GM23338 (cell line): Measurements from ENCODE around the gene TAS2R42. TPM values are rescaled to one million over a fixed set of nuclear protein-coding genes. Genes with fewer than 3 reads are reported as not detected.

ENCODE experiments used
- ATAC-seq: fragments of 200-7000 bp; cut with Tn5 transposase; 3 replicates; pipeline ENCODE4 v1.9.1; 2020
- DNase-seq: peaks from one replicate; pipeline ENCODE4 v3.0.0-alpha.2; 2015; ENCODE audit warnings: low spot score
- H2AFZ ChIP-seq: fragments of 200-600 bp; sonication (generic); 2 replicates; pipeline ENCODE4 v1.8.0; 2016; ENCODE audit warnings: antibody characterized with exemption, mild to moderate bottlenecking, moderate library complexity
- H3F3A ChIP-seq: fragments of 200-600 bp; sonication (generic); replicated peaks from 2 replicates; pipeline ENCODE4 v1.8.0; 2017; ENCODE audit warnings: antibody characterized with exemption, mixed run types, low read depth
- H3K27ac ChIP-seq: fragments of 200-600 bp; sonication (generic); 2 replicates; pipeline ENCODE4 v1.6.1; 2016; ENCODE audit warnings: low read depth
- H3K27me3 ChIP-seq: fragments of 200-600 bp; sonication (generic); 2 replicates; pipeline ENCODE4 v1.8.0; 2016; ENCODE audit warnings: mild to moderate bottlenecking, mixed run types, moderate library complexity; ENCODE audit not compliant: insufficient read depth
- H3K36me3 ChIP-seq: fragments of 200-600 bp; sonication (generic); 2 replicates; pipeline ENCODE4 v1.8.0; 2016; ENCODE audit warnings: mild to moderate bottlenecking; ENCODE audit not compliant: insufficient read depth
- H3K4me1 ChIP-seq: fragments of 200-600 bp; sonication (generic); 2 replicates; pipeline ENCODE4 v1.8.0; 2016; ENCODE audit warnings: mild to moderate bottlenecking, moderate library complexity; ENCODE audit not compliant: insufficient read depth
- H3K4me2 ChIP-seq: fragments of 200-600 bp; sonication (generic); 2 replicates; pipeline ENCODE4 v1.7.1; 2017; ENCODE audit warnings: mixed run types
- H3K4me3 ChIP-seq: fragments of 200-600 bp; sonication (generic); 2 replicates; pipeline ENCODE4 v1.6.1; 2016; ENCODE audit warnings: mixed run types
- H3K79me2 ChIP-seq: fragments of 200-600 bp; sonication (generic); replicated peaks from 2 replicates; pipeline ENCODE4 v1.8.0; 2017; ENCODE audit warnings: mild to moderate bottlenecking; ENCODE audit not compliant: insufficient read depth
- H3K9me2 ChIP-seq: fragments of 200-600 bp; sonication (generic); 2 replicates; pipeline ENCODE4 v1.8.0; 2017; ENCODE audit not compliant: insufficient read depth
- H4K20me1 ChIP-seq: fragments of 200-600 bp; sonication (generic); replicated peaks from 2 replicates; pipeline ENCODE4 v1.8.0; 2017; ENCODE audit warnings: mild to moderate bottlenecking; ENCODE audit not compliant: insufficient read depth
- H3K27ac Mint-ChIP-seq: 2 replicates; pipeline ENCODE4 v1.8.0; 2020; ENCODE audit warnings: inconsistent platforms, mild to moderate bottlenecking, moderate library complexity, mixed read lengths
- H3K27me3 Mint-ChIP-seq: 3 replicates; pipeline ENCODE4 v1.8.0; 2022; ENCODE audit warnings: low read depth, mild to moderate bottlenecking, moderate library complexity, mixed read lengths, inconsistent platforms; ENCODE audit not compliant: insufficient read depth, poor library complexity
- H3K36me3 Mint-ChIP-seq: 3 replicates; pipeline ENCODE4 v1.8.0; 2021; ENCODE audit warnings: low read depth, mild to moderate bottlenecking, inconsistent platforms, moderate library complexity, mixed read lengths
- H3K4me1 Mint-ChIP-seq: 3 replicates; pipeline ENCODE4 v1.8.0; 2020; ENCODE audit warnings: mild to moderate bottlenecking, inconsistent platforms, mixed read lengths
- H3K4me3 Mint-ChIP-seq: 3 replicates; pipeline ENCODE4 v1.8.0; 2021; ENCODE audit warnings: moderate library complexity, mild to moderate bottlenecking, inconsistent platforms, mixed read lengths
- H3K9me3 Mint-ChIP-seq: 3 replicates; pipeline ENCODE4 v1.8.0; 2020; ENCODE audit warnings: moderate library complexity, mild to moderate bottlenecking, inconsistent platforms, mixed read lengths
- CREB1 ChIP-seq: fragments of 250-450 bp; sonication (Bioruptor Pico); IDR thresholded peaks from 2 replicates; pipeline ENCODE4 v1.5.0; 2020; ENCODE audit warnings: low read depth, mild to moderate bottlenecking, moderate library complexity
- JUNB ChIP-seq: IDR thresholded peaks from one replicate; pipeline ENCODE4 v1.6.1; 2016; ENCODE audit warnings: antibody characterized with exemption; ENCODE audit not compliant: unreplicated experiment
- POLR2AphosphoS5 ChIP-seq: IDR thresholded peaks from 2 replicates; pipeline ENCODE4 v1.6.1; 2016; ENCODE audit warnings: antibody characterized with exemption, low read depth
- ZNF114 ChIP-seq: fragments of 250-450 bp; sonication (Bioruptor Pico); IDR thresholded peaks from 2 replicates; pipeline ENCODE4 v1.5.0; 2020; ENCODE audit warnings: mild to moderate bottlenecking, moderate library complexity
- polyA plus RNA-seq: library from polyadenylated mRNA; unstranded; fragments of >200 nt; fragmentation: Nextera tagmentation; extraction: Ambion mirVana; gene quantifications from 2 replicates; pipeline ENCODE4 v1.2.1, GENCODE V29; 2016
- total RNA-seq: library from RNA; depleted of rRNA; stranded (reverse); fragments of >200 nt; shearing (Covaris generic); gene quantifications from 2 replicates; pipeline ENCODE4 v1.2.3, GENCODE V29; 2014
- TF ChIP-seq, protein P1 (sequence below), 2 experiments: fragments of 200-600 bp in 1 of 2; sonication (generic) in 1 of 2; conservative IDR thresholded peaks; 2 replicates each; pipeline versions ENCODE4 v1.5.1 to v1.6.1; 2016 to 2017; ENCODE audit warnings: antibody characterized with exemption in 2 of 2, low read depth in 2 of 2, mild to moderate bottlenecking in 2 of 2, moderate library complexity in 1 of 2
- TF ChIP-seq, protein P2 (sequence below): IDR thresholded peaks from 2 replicates; pipeline ENCODE4 v1.6.1; 2016; ENCODE audit warnings: antibody characterized with exemption
- TF ChIP-seq, protein P3 (sequence below): fragments of 250-450 bp; sonication (Bioruptor Pico); IDR thresholded peaks from 2 replicates; pipeline ENCODE4 v1.5.0; 2020; ENCODE audit warnings: mild to moderate bottlenecking, moderate library complexity

TAS2R42 gene
- total and polyA plus RNA-seq, 2 experiments from 2014 or later, result 0.38 TPM; not detected in 1

DNA sequence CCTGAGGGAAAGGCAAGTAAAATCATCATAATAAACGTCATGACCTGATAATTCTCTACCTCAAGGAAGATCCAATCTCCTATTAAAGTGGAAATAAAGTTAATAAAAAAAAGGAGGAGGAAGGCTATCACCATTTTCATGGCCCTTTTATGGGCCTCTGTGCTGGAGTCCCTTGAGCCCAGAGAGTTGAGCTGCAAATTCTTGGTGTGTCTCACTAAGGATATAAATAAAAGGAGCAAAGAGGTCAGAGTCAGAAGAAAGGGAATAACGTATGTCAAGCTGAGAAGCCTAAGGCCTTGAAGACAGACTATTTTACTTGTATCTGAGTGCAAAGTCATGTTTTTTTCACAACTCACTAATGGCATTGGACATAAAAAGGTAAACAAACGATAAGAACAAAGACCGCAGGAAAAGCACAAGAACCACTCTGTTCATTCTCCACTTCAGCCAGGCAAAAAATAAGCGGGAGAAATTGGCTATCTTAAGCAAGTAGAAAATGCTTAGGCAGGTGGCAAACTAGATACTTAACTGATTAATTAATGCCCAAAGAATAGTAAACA is 27.8 kb downstream of the TAS2R42 start (continued):
- TF ChIP-seq, protein P1, sequence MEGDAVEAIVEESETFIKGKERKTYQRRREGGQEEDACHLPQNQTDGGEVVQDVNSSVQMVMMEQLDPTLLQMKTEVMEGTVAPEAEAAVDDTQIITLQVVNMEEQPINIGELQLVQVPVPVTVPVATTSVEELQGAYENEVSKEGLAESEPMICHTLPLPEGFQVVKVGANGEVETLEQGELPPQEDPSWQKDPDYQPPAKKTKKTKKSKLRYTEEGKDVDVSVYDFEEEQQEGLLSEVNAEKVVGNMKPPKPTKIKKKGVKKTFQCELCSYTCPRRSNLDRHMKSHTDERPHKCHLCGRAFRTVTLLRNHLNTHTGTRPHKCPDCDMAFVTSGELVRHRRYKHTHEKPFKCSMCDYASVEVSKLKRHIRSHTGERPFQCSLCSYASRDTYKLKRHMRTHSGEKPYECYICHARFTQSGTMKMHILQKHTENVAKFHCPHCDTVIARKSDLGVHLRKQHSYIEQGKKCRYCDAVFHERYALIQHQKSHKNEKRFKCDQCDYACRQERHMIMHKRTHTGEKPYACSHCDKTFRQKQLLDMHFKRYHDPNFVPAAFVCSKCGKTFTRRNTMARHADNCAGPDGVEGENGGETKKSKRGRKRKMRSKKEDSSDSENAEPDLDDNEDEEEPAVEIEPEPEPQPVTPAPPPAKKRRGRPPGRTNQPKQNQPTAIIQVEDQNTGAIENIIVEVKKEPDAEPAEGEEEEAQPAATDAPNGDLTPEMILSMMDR (conservative IDR thresholded peaks at IDR 0.05; ENCODE audit: low read depth in 2 of 2), result no peak
- TF ChIP-seq CREB1 (CRISPR knock-in tag) (no peak), POLR2AphosphoS5 (no peak), JUNB (no peak)
- TF ChIP-seq, protein P2, sequence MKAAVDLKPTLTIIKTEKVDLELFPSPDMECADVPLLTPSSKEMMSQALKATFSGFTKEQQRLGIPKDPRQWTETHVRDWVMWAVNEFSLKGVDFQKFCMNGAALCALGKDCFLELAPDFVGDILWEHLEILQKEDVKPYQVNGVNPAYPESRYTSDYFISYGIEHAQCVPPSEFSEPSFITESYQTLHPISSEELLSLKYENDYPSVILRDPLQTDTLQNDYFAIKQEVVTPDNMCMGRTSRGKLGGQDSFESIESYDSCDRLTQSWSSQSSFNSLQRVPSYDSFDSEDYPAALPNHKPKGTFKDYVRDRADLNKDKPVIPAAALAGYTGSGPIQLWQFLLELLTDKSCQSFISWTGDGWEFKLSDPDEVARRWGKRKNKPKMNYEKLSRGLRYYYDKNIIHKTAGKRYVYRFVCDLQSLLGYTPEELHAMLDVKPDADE, result no peak

DNA sequence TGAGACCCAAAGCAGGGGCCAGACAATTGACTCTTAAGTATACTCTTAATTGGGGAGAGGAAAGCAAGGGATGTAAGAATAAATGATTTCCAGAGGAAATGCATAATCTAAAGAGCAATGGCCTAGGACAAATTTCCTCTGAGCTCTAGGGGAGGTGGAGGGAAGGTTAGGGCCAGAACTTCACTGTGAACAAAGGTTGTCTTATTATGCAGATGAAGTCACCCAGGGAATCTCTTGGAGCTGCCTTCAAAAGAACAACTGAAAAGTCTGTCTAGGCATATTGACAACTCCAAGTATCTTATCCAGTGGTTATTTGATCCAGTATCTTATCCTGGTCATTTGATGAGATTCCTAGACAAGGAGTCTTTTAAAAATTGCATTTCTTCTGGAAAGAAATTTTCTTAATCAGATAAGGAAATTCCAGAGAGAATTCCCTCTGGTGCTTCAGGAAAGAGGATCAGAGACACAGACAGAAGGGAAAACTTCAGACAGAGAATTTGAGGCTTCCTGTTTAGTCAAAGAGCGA is 32.3 kb downstream of the TAS2R42 start:
- Histone ChIP-seq H3K9me2 (no peaks in the 10 kb centered on the region), H3K4me3 (0 out of 2 replicates have a peak overlapping the region, but pooled peaks have one; percentile 25), H3K4me1 (peaks cover 16% of the 10 kb centered on the region), H3K36me3 (no peaks in the 10 kb centered on the region), H4K20me1 (no peaks in the 10 kb centered on the region; the same call in 1 of the 2 replicates), H3K27ac (no peak overlapping the region), H3K27me3 (no peaks in the 10 kb centered on the region), H3F3A (no peaks in the 10 kb centered on the region), H2AFZ (no peak overlapping the region), H3K79me2 (peaks cover 89% of the 10 kb centered on the region), H3K4me2 (peak overlapping the region; percentile 50)
- Mint-ChIP-seq H3K27ac (peak overlapping the region; percentile 56; the same call in 1 of the 2 replicates), H3K4me1 (peaks cover 27% of the 10 kb centered on the region), H3K9me3 (peaks cover 30% of the 10 kb centered on the region; the same call in 2 of the 3 replicates), H3K36me3 (peaks cover 50% of the 10 kb centered on the region), H3K4me3 (0 out of 3 replicates have a peak overlapping the region, but pooled peaks have one; percentile 7), H3K27me3 (no peaks in the 10 kb centered on the region)
- DNase-seq (peak; percentile 33), ATAC-seq (peak; percentile 38; the same call in 1 of the 3 replicates)
- TF ChIP-seq ZNF114 (CRISPR knock-in tag), result no peak
- TF ChIP-seq, protein P3, sequence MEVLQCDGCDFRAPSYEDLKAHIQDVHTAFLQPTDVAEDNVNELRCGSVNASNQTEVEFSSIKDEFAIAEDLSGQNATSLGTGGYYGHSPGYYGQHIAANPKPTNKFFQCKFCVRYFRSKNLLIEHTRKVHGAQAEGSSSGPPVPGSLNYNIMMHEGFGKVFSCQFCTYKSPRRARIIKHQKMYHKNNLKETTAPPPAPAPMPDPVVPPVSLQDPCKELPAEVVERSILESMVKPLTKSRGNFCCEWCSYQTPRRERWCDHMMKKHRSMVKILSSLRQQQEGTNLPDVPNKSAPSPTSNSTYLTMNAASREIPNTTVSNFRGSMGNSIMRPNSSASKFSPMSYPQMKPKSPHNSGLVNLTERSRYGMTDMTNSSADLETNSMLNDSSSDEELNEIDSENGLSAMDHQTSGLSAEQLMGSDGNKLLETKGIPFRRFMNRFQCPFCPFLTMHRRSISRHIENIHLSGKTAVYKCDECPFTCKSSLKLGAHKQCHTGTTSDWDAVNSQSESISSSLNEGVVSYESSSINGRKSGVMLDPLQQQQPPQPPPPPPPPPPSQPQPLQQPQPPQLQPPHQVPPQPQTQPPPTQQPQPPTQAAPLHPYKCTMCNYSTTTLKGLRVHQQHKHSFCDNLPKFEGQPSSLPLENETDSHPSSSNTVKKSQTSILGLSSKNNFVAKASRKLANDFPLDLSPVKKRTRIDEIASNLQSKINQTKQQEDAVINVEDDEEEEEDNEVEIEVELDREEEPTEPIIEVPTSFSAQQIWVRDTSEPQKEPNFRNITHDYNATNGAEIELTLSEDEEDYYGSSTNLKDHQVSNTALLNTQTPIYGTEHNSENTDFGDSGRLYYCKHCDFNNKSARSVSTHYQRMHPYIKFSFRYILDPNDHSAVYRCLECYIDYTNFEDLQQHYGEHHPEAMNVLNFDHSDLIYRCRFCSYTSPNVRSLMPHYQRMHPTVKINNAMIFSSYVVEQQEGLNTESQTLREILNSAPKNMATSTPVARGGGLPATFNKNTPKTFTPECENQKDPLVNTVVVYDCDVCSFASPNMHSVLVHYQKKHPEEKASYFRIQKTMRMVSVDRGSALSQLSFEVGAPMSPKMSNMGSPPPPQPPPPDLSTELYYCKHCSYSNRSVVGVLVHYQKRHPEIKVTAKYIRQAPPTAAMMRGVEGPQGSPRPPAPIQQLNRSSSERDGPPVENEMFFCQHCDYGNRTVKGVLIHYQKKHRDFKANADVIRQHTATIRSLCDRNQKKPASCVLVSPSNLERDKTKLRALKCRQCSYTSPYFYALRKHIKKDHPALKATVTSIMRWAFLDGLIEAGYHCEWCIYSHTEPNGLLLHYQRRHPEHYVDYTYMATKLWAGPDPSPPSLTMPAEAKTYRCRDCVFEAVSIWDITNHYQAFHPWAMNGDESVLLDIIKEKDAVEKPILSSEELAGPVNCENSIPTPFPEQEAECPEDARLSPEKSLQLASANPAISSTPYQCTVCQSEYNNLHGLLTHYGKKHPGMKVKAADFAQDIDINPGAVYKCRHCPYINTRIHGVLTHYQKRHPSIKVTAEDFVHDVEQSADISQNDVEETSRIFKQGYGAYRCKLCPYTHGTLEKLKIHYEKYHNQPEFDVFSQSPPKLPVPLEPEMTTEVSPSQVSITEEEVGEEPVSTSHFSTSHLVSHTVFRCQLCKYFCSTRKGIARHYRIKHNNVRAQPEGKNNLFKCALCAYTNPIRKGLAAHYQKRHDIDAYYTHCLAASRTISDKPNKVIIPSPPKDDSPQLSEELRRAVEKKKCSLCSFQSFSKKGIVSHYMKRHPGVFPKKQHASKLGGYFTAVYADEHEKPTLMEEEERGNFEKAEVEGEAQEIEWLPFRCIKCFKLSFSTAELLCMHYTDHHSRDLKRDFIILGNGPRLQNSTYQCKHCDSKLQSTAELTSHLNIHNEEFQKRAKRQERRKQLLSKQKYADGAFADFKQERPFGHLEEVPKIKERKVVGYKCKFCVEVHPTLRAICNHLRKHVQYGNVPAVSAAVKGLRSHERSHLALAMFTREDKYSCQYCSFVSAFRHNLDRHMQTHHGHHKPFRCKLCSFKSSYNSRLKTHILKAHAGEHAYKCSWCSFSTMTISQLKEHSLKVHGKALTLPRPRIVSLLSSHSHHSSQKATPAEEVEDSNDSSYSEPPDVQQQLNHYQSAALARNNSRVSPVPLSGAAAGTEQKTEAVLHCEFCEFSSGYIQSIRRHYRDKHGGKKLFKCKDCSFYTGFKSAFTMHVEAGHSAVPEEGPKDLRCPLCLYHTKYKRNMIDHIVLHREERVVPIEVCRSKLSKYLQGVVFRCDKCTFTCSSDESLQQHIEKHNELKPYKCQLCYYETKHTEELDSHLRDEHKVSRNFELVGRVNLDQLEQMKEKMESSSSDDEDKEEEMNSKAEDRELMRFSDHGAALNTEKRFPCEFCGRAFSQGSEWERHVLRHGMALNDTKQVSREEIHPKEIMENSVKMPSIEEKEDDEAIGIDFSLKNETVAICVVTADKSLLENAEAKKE (CRISPR knock-in tag), result peak; percentile 81
- TF ChIP-seq JUNB, result no peak
